Mesothelial cell of epicardium (in vitro differentiated cells): ENCODE data around the gene MARCHF11. TPM values are rescaled to one million over a fixed set of nuclear protein-coding genes. Genes with fewer than 3 reads are reported as not detected.

ENCODE experiments used
- DNase-seq, 2 experiments: peaks; one replicate each; pipeline ENCODE4 v3.0.0; 2021; ENCODE audit warnings: low spot score in 2 of 2; ENCODE audit not compliant: unreplicated experiment in 2 of 2
- H3K27ac Mint-ChIP-seq: 2 replicates; pipeline ENCODE4 v1.8.0; 2021; ENCODE audit warnings: mixed read lengths
- H3K27me3 Mint-ChIP-seq: 2 replicates; pipeline ENCODE4 v1.8.0; 2021; ENCODE audit warnings: low read depth, mixed read lengths
- H3K36me3 Mint-ChIP-seq: 2 replicates; pipeline ENCODE4 v1.8.0; 2021; ENCODE audit warnings: mixed read lengths
- H3K4me1 Mint-ChIP-seq: 2 replicates; pipeline ENCODE4 v1.8.0; 2021; ENCODE audit warnings: mixed read lengths
- H3K4me3 Mint-ChIP-seq: 2 replicates; pipeline ENCODE4 v1.8.0; 2021; ENCODE audit warnings: mild to moderate bottlenecking, moderate library complexity, mixed read lengths
- H3K9me3 Mint-ChIP-seq: 2 replicates; pipeline ENCODE4 v1.8.0; 2021; ENCODE audit warnings: mixed read lengths
- total RNA-seq: library from RNA; stranded (reverse); gene quantifications from 3 replicates; pipeline ENCODE4 v1.2.1, GENCODE V29; 2021
- TF ChIP-seq, protein P1 (sequence below): fragments of 200-600 bp; sonication (generic); IDR thresholded peaks from one replicate; pipeline ENCODE4 v1.5.0; 2021; ENCODE audit warnings: antibody characterized with exemption; ENCODE audit not compliant: unreplicated experiment

The MARCHF11 gene
- total RNA-seq, 1 donor from 2014 or later, result not detected

- Mint-ChIP-seq H3K9me3 (no peaks in the 10 kb centered on the region), H3K27ac (no peak overlapping the region), H3K36me3 (no peaks in the 10 kb centered on the region), H3K27me3 (peaks cover 25% of the 10 kb centered on the region), H3K4me1 (no peaks in the 10 kb centered on the region), H3K4me3 (no peak overlapping the region)
- TF ChIP-seq, protein P1, sequence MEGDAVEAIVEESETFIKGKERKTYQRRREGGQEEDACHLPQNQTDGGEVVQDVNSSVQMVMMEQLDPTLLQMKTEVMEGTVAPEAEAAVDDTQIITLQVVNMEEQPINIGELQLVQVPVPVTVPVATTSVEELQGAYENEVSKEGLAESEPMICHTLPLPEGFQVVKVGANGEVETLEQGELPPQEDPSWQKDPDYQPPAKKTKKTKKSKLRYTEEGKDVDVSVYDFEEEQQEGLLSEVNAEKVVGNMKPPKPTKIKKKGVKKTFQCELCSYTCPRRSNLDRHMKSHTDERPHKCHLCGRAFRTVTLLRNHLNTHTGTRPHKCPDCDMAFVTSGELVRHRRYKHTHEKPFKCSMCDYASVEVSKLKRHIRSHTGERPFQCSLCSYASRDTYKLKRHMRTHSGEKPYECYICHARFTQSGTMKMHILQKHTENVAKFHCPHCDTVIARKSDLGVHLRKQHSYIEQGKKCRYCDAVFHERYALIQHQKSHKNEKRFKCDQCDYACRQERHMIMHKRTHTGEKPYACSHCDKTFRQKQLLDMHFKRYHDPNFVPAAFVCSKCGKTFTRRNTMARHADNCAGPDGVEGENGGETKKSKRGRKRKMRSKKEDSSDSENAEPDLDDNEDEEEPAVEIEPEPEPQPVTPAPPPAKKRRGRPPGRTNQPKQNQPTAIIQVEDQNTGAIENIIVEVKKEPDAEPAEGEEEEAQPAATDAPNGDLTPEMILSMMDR, result no peak
- DNase-seq, result no peak
Observed at GRCh38 chr5:16066810-16067209, 112.8 kb downstream of the MARCHF11 start.

GRCh38 chr5:16066320-16066719 lies 113.3 kb downstream of the MARCHF11 start:
- peaks cover 29% of the 10 kb centered on the region for H3K27me3 Mint-ChIP-seq
- H3K27ac Mint-ChIP-seq, result no peak overlapping the region
- no peaks in the 10 kb centered on the region for H3K9me3 Mint-ChIP-seq
- TF ChIP-seq, protein P1, result no peak
- no peak overlapping the region for H3K4me3 Mint-ChIP-seq
- no peaks in the 10 kb centered on the region for H3K36me3 Mint-ChIP-seq
- H3K4me1 Mint-ChIP-seq, result no peaks in the 10 kb centered on the region
- no peak for DNase-seq

DNA sequence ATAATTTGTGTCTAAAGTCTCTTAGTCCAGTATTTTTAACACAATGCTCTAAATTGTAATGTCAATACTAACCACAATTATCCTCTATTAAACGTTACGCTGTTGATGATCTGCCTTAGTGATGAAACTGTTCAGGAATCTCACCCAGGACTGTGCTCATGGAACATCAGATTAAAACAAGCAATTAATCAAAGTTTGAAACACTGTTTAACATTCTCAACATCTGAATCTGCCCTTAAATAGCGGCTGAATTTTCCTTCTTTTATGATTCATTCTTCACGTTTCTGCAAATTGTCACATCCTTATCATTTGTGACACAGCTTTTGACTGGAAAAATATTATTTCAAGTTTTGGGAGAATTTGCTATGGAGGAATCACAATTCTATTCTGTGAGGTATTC lies 113.8 kb downstream of the MARCHF11 start:
- peaks cover 34% of the 10 kb centered on the region for H3K27me3 Mint-ChIP-seq
- TF ChIP-seq, protein P1, result no peak
- H3K4me3 Mint-ChIP-seq, result no peak overlapping the region
- no peaks in the 10 kb centered on the region for H3K4me1 Mint-ChIP-seq
- H3K9me3 Mint-ChIP-seq, result no peaks in the 10 kb centered on the region
- H3K36me3 Mint-ChIP-seq, result no peaks in the 10 kb centered on the region
- no peak overlapping the region for H3K27ac Mint-ChIP-seq
- DNase-seq, result no peak

DNA sequence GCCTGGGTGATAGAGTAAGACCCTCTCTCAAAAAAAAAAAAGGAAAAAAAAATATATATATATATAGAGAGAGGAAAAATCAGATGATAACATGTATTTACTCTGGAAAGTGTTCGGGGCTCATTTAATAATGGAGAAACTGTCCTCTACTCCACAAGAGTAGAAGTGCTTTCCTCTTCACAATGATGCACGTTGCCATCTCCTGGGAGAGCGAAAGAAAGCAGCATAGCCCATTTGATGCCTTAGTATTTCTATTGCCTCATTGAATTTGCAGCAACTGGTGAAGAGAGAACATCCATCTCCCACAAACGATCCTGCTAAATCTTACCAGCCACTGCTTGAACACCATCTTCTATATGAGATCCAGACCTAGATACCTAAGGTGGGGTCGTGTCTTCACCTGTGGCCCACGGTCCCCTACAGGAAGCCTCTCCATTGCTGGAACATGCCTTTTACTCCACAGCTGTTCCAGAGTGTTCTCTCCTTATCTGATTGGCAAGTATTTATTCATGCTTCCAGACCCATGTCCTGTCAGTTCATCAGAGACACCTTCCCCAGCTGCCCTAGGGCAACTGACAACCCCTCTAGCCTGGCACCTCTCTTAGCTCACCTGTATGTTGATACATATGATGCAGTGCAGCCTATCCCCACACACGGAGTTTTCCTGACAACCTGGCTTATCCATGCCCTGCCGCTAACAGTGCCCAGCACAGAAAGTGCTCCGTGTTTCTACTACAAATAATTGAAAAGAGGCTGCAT lies 115.3 kb downstream of the MARCHF11 start:
- no peak for DNase-seq
- H3K4me3 Mint-ChIP-seq, result no peak overlapping the region
- H3K36me3 Mint-ChIP-seq, result no peaks in the 10 kb centered on the region
- peaks cover 43% of the 10 kb centered on the region for H3K27me3 Mint-ChIP-seq
- H3K4me1 Mint-ChIP-seq, result no peaks in the 10 kb centered on the region
- TF ChIP-seq, protein P1, result no peak
- no peak overlapping the region for H3K27ac Mint-ChIP-seq
- H3K9me3 Mint-ChIP-seq, result no peaks in the 10 kb centered on the region

GRCh38 chr5:16061163-16061562 lies 118.4 kb downstream of the MARCHF11 start:
- no peak overlapping the region for H3K27ac Mint-ChIP-seq
- H3K9me3 Mint-ChIP-seq, result peaks cover 3% of the 10 kb centered on the region
- peaks cover 7% of the 10 kb centered on the region for H3K4me1 Mint-ChIP-seq
- DNase-seq, result no peak
- no peak overlapping the region for H3K4me3 Mint-ChIP-seq
- TF ChIP-seq, protein P1, result no peak
- H3K27me3 Mint-ChIP-seq, result peaks cover 31% of the 10 kb centered on the region
- no peaks in the 10 kb centered on the region for H3K36me3 Mint-ChIP-seq
